ENCODE measurements around the gene PNMA5. TPM values are rescaled to one million over a fixed set of nuclear protein-coding genes. Genes with fewer than 3 reads are reported as not detected.

The PNMA5 gene
- not detected in 2 replicates for total RNA-seq

DNA sequence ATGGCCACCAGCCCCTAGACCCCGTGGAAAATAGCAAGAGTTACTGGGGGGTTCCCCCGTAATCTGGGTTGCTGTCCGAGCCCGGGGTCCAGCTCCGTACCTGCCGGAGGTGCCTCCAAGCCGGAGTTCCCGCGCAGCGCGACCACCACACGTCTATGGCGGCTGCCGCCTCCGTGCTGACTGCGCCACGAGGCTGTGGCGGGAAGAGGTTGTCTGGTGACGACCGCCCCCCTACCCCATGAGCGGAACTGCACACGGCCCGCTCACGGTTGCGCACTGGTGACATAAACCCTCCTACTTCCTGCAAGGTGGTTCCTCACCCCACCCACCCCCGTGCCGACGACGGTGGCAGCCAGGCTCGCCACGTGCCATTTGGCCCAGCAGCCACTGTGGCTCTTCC, at the start of gene PNMA5:
Gene PNMA5 (minus strand): TSS at position 184 of the 400 bp plus-strand sequence. CDS start 2,518 bp downstream, outside the sequence.

Other genes starting within 250 kb of the PNMA5 start
- not detected in 2 replicates for gene MAGEA2, start 240.3 kb downstream of the PNMA5 start, total RNA-seq
- not detected in 2 replicates for gene CSAG3, start 234.9 kb downstream of the PNMA5 start, total RNA-seq
- gene MAGEA6, start 224.4 kb downstream of the PNMA5 start, total RNA-seq, result not detected in 2 replicates
- 28.0 and 31.3 TPM in 2 replicates for gene CETN2, start 163.4 kb downstream of the PNMA5 start, total RNA-seq
- 11.6 and 13.7 TPM in 2 replicates for gene NSDHL, start 163.1 kb downstream of the PNMA5 start, total RNA-seq
- 4.8 and 10.7 TPM in 2 replicates for gene ZNF185, start 96.0 kb downstream of the PNMA5 start, total RNA-seq
- gene PNMA3, start 62.4 kb upstream of the PNMA5 start, total RNA-seq, result 0.13 and 0.17 TPM in 2 replicates
- gene PNMA6A, start 78.3 kb upstream of the PNMA5 start, total RNA-seq, result 2.9 and 3.3 TPM in 2 replicates
- not detected in 2 replicates for gene MAGEA1, start 185.2 kb upstream of the PNMA5 start, total RNA-seq

Measured in smooth muscle cell of the pulmonary artery (primary cell).